Dedifferentiated amniotic fluid mesenchymal stem cell (primary cell): ENCODE measurements around the gene PTPRA.
"Not testable (repeated sequence)": the region's sequence is repeated elsewhere in the genome, so short reads cannot be mapped to it uniquely, and the experiment has no call there.

ENCODE experiments used
- DNase-seq: peaks from one replicate; pipeline ENCODE4 v3.0.0-alpha.2; 2016; ENCODE audit errors: extremely low spot score

PTPRA gene

DNA sequence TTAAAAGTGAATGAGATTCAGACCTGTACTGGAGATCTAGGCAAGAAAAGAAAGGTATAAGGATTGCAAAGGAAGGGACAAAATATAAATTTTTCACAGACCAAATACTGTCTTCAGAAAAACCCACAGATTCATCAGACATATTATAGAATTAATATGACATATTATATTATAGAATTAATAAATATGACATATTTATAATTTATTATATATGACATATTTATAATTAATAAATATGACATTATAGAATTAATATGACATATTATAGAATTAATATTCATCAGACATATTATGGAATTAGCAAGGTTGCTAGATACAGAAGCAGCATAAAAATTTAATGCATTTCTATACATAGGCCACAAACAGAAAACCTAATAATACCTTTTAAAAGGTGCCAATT is 125.4 kb downstream of the PTPRA start:
- no peak for DNase-seq

DNA sequence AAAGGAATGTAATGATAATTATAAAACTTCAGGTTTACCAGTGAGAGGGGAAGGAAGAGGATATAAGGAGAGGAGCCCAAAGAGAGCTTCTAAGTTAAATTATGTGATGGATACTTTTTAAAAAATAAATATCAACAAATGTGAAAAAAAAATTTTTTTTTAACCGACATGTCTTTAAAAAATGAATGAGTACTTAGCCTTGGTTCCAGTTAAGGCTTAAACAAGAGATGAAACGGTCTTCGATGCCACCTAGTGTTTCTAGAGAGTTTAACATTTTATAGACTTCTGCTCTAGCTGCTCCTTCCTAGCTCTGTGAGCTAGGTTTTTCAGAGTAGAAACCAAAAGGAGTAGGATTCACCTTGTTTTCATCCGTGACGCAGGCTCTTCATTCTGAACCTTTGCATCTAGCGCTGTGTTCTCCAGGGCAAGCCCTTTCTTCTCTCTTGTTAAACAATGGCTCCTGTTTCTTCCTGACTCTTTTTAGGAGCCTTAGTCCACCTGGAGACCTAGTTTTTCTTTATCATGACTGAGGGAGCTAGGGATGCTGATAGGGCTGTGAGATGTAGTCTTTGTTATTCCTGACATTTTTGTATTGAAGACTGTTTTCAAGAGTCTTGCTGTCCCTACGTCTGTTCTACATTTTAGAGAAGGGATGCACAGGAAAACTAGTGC is 127.7 kb downstream of the PTPRA start:
- no peak for DNase-seq

DNA sequence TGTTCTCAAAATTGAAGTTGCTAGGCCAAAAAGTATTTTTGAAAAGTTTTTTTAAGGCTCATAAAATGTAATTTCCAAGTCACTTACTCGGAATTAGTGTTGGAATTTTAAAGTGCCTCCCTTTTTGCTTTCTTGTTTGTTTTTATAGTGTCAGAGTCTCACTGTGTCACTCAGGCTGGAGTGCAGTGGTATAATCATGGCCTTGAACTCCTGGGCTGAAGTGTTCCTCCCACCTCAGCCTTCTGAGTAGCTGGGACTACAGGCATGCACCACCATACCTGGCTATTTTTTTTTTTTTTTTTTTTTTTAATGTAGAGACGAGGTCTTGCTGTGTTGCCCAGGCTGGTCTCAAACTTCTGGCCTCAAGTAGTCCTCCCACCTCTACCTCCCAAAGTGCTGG is 130.1 kb downstream of the PTPRA start:
- no peak for DNase-seq

DNA sequence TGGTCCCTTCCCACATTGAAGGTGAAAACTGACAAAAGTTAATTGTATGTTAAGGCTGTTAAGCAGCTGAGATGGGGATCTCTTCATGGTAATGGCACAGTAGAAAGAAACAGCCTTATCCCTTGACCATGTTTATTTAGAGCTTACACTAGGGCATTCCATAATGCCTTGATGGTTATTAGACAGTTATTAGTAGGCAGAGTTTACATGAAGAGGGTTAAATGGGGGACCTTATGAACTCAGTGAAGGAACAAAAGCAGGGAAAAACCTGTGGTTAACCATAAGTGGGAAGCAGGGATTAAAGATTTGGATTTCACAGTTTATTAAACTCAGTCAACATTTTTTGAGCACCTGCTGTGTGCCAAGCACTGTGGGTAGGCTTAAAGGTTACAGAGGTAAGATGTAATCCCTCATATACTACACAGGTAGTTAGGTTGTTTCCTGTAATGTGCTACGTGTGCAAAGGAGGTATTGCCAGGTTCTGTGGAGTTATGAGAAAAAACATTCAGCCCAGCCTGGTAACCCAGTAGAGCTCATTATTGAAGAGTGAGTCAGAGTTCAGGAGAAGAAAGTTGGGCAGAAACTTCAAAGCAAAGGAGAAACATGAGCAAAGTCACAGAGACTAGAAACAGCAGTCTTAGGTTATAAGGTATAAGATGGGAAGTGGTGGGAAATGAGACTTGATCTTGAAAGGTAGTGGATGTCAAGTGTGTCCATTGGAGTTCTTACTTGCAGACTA is 137.9 kb downstream of the PTPRA start:
- DNase-seq = peak; percentile 22

DNA sequence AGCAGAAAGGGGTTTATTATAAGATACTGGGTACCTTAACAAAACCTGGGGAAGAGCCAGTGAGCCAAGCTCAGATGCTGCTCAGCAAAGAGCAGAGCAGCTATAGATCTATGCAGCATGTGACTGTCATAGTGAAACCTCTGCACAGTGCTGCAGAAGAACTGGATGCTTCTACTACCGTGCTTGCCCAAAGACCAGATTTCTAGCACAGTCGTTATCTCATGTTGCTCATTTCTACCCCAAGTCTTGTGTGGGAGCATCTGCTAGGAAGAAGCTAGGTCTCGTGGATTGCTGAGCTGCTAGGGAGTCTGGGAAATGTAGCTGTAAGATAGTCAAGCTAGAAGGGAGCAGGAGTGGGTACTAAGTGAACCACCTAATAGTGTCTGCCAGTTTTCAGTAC is 138.5 kb downstream of the PTPRA start:
- DNase-seq = no peak

DNA sequence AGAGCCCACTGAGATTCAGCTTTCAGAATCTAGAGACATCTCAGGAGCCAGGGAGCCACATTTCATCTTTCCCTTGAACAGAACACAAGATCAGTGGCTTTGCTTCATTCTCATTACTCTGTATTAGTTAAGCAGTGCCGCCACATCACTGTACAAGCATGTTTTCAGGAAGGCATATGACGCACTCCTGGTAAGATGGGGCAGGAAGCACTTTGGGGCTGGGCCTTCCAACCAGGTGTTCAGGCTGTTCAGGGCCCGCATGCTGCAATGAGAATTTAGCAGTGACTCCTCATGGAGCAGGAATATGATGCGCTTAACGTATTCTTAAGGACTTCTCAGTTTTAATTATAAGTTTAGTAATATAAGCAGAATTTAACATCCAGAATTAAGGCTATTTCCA is 140.5 kb downstream of the PTPRA start:
- no peak for DNase-seq

DNA sequence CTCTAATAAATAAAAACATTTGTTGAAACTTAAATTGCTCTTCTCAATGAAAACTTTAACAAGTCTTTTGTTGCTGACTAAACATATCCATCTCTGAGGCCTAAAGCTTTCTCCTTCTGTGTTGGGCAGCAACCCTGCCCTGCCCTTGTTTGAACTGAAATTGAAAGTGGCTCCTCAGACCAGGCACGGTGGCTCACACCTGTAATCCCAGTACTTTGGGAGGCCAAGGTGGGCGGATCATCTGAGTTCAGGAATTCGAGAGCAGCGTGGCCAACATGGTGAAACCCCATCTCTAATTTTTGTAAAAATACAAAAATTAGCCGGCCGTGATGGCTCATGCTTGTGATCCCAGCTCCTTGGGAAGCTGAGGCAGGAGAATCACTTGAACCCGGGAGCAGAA is 140.9 kb downstream of the PTPRA start:
- DNase-seq = no peak

DNA sequence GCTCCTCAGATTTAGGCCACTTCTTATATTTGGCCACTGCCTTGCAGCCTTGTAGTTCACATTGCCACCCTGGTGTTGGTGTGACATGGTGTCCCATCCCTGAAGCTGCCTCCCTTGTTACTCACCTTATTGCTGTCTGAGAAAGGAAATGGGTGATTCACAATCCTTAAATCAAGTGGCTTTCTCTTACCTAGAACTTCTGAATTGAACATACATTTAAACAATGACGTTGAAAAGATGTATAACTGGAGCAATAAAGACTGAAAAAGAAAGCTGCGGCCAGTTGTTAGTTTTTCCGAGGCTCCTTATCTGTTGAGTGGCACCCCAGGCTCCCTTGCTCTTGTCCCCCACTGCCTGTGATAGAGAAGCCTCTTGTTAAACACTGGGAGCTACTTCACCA is 141.4 kb downstream of the PTPRA start:
- no peak for DNase-seq

DNA sequence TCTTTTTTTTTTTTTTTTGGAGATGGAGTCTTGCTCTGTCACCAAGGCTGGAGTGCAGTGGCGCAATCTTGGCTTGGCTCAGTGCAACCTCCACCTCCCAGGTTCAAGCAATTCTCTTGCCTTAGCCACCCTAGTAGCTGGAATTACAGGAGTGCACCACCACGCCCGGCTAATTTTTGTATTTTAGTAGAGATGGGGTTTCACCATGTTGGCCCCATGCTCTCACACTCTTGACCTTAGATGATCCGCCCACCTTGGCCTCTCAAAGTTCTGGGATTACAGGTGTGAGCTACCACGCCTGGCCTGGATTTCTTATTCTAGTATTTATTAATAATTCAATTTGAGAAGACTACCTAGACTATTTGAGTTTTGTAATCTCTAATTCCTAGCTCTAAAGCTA is 142.0 kb downstream of the PTPRA start:
- DNase-seq = not testable (repeated sequence)

DNA sequence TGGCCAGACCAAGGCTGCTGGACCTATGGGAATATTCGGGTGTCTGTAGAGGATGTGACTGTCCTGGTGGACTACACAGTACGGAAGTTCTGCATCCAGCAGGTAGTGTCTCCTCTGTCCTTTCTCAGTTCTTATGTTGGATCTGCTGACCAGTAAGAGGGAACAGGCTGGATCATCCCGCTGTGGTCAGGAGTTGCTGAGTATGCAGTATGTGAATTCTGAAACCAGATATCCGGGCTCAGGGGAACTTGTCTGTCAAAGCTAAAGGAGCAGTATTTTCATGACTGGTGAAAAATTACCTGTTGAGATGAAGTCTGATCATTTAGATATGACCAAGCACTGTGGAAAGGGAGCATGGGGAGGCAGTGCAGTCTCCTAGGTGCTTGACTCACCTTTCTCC is 148.0 kb downstream of the PTPRA start:
- no peak for DNase-seq

DNA sequence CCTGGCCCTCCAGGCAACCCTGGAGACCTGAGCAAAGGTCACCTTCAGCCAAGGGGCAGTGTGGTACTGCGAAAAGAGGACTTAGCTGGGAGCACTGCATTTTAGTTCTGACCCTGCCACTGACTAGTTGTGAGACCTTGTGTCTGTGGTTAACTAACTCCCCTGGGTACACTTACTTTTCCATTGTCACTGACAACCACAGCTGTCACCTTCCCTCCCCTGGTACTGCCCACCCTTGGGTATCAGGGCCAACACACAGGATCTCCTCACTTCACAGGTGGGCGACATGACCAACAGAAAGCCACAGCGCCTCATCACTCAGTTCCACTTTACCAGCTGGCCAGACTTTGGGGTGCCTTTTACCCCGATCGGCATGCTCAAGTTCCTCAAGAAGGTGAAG is 148.5 kb downstream of the PTPRA start:
- DNase-seq = no peak

DNA sequence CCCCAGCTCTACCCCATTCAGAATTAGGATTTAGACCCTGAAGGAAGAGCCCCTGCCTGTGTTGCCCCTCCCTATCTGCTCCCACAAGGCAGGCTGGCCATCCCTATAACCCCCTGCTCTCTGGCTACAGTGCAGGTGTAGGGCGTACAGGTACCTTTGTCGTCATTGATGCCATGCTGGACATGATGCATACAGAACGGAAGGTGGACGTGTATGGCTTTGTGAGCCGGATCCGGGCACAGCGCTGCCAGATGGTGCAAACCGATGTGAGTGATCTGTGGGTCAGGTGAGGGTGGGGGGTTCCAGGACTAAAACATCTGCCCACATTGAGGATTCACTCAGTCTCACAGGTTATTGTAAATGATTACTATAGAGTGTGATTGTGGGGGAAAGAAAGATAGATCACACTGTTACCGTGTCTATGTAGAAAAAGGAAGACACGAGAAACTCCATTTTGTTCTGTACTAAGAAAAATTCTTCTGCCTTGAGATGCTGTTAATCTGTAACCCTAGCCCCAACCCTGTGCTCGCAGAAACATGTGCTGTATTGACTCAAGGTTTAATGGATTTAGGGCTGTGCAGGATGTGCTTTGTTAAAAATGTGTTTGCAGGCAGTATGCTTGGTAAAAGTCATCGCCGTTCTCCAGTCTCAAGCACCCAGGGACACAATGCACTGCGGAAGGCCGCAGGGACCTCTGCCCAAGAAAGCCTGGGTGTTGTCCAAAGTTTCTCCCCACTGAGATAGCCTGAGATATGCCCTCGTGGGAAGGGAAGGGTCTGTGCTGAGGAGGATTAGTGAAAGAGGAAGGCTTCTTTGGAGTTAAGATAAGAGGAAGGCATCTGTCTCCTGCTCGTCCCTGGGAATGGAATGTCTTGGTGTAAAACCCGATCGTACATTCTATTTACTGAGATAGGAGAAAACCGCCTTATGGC is 149.5 kb downstream of the PTPRA start:
- not testable (repeated sequence) for DNase-seq

DNA sequence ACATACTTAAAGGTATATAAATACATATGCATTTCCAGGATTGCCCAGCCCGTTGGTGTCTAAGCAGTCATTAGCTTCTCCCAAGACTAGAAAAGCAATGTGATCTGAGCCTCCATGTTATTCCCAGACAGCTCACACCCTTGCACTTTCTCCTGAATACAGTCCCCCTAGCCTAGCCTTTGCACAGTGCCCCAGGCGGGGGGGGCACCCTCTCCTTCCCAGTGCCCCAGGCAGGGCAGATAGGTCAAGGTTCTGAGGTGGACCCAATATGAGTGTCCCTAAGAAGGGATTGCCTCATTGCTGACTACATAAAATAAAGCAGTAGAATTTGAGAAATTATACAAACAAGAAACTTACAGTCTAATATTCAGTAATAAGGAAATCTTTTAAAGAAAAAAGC is 154.7 kb downstream of the PTPRA start:
- DNase-seq = no peak

DNA sequence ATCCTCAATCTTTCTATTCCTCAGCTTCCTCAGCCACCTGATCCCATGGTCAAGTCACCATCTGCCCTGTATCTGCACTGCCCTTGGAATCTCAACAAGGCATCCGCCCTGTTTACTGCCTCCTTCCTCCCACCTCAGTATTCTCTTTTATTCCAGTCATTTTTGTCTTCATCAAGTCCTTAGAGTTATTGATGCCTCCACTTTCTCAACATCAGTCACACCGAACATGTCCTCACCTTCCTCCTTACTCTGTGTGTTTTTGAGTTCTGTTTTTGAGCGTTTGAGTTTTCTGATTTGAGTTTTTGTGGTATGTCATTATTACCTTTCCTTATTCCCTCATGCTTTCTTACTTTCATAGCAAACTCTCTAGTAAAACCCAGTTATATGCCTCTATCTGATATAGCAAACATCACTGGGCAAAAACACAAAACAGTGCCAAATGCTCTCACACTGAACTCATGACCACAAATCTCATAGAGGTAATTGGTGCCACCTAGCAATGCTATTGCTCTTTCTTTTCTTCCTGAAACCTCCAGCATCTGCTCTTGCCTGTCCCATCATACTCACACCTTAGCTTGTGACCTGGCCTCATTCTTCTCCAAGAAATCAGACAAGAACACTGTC is 158.4 kb downstream of the PTPRA start:
- DNase-seq = no peak

DNA sequence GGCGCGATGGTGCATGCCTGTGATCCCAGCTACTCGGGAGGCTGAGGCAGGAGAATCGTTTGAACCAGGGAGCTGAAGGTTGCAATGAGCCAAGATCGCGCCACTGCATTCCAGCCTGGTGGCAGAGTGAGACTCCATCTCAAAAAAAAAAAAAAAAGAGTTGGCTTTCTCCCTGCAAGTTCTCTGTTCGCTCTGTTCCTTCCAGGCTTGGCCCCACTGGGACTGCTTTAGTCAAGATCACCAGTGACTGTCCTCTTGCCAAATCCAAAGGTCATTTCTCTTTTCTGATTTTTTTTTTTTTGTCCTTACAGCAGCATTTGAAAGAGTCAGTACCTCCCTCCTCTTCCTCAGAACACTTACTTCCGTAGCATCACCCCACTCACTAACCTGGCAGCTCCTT is 159.3 kb downstream of the PTPRA start:
- no peak for DNase-seq

DNA sequence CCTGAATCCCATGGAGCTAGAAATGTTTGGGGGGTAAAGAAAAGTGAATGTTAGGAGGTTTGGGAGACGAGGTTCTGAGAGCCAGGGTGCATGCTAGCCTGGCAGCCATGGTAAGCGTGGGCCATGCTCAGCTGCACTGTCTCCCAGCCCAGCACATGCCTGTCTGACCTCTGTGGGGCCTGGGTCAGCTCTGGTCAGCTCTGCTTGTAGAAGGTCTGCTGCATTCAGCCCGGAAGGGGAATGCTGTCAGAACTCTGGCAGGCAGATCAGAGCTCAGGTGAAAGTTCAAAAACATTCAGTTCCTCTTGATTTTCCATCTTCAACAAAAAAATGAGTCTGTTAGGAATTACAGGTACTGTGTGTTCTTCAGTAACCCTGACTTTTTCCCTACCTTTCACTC is 164.4 kb downstream of the PTPRA start:
- no peak for DNase-seq

DNA sequence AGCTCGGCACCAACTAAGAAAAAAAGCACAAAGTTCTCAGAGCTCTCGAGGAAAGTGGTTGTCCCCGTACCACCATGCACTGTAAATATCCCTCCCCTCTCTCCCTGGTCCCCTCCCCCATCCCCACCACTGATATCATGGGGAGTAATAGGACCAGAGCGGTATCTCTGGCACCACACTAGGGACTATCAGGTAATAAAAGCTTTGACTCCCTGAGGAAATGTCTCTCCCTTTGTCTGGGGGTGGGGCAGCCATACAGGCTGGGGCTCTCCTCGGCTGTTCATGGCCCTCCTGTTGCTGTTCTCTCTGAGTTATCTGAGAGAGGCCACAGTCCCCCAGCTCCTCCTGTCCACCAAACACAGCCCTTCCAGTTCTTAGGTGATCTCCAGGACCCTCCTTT is 165.2 kb downstream of the PTPRA start:
- no peak for DNase-seq

DNA sequence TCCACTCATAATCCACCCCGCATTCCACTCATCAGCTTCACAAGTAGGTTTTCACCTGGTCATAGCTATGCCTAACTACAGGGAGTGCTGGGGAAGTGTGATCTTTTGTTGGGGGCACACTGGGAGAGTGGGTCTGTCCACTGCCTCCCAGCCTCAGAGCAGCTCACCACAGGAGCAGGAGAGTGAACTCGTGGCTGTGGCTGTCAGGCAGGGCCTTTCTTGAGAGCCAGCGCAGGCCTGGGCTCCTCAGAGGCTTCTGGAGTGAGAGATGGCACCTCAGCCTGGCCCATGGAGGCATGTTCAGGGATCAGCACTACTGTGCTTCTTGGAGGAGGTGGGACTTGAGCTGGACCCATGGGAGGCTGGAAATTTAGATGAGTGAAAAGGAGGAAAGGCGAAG is 166.1 kb downstream of the PTPRA start:
- DNase-seq = no peak

DNA sequence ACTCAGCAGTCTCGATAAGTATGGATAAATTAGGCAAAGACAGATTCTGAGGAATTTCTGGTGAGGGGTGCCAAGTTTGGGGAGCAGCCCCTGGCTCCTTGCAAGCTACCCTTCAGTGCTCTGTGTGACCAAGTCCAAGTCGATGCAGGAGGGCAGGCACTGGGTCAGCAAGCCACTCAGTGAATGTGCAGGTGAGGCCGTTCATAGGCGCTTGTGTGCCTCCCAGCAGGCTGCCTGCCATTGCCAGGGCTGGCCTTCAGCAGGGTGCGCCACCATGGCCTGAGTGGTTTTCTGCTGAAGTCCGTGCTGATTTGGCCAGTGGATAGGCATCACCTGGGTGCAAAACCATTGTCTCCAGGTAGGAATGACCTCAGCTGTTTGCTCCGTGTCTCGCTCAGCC is 166.8 kb downstream of the PTPRA start:
- no peak for DNase-seq

DNA sequence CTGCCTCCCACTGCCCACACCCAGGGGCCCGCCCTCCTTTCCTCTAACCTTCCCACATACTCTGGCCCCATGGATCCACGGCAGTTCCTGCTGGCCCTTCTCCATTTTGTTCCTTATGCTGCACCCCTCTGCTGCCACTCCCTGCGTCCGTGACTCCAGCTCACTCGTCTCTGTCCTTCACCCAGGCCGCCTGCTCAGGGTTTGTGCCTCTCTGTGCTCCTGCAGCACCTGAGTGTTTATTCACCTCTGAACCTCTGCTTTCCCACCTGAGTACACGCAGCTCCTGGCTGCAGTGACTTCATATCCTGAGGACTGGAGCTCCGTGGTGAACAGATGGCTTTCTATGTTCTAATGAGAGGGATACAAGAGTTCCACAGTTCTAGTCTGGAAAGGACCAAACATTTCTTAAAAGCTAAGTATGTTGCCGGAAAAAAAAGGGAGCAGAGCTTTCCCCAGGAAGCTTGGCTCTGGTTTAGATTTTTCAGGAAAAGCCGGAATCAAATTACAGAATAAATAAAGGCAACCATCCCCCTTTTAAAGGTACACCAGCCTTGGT is 168.7 kb downstream of the PTPRA start:
- no peak for DNase-seq

DNA sequence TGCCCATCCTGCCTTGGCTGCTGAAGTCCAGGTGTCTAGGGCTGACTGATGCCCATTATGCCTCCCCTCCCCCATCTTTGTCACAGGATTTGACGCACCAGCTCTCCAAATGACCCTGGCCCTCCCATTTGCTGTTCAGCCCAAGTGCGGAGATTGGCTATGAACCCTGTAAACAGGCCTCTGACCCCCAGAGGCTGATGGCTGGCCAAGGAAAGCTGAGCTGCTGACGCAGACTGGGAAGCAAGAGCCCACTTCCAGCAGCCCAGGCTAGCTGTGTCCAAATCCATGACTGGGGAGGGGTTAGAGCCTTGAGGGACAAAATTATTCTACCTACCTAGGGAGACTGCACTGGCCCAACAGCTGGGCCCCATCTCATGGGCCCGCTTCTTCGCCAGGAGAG is 169.3 kb downstream of the PTPRA start:
- DNase-seq = no peak

DNA sequence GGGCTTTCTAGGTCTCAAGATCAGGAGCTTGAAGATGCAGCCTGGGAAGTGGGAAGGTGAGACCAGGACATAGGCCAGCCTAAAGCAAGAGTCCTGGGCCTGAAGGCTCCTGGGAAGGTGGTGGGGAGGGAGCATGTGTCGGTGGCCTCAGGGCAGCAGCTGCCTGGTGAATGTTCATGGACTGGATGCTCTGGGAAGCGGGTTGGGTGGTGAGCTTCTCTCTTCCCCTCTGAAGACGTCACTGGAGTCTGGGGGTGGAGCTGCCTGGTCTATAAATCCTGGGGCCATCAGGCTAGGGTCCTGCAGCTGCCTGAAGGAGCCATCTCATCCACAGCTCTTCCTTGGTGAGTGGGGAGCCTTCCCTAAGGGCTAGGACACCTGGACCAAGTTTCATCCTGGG is 170.0 kb downstream of the PTPRA start, which contains the start of gene GNRH2:
TSS of gene GNRH2 (plus strand) at position 301 of the 400 bp plus-strand sequence. CDS start 793 bp downstream, outside the sequence.
- no peak for DNase-seq
